ENCODE measurements around the gene ACBD4. TPM values are rescaled to one million over a fixed set of nuclear protein-coding genes. Genes with fewer than 3 reads are reported as not detected.

Gene ACBD4
- total RNA-seq, 1 donor from 2014 or later = 7.1 TPM

- no peak for DNase-seq
These were observed 1.5 kb downstream of the ACBD4 start for GRCh38 chr17:45136846-45137560.

- no peak for DNase-seq
These were observed 2.2 kb downstream of the ACBD4 start for GRCh38 chr17:45137561-45138305.

- no peak for DNase-seq
These were observed 3.5 kb downstream of the ACBD4 start for GRCh38 chr17:45138911-45139532.

GRCh38 chr17:45139533-45139920 lies 4.0 kb downstream of the ACBD4 start:
- no peak for DNase-seq

- DNase-seq = no peak
These were observed 7.7 kb downstream of the ACBD4 start for GRCh38 chr17:45143094-45143670.

- DNase-seq = peak; percentile 91
These were observed 8.3 kb downstream of the ACBD4 start for GRCh38 chr17:45143767-45144198.

GRCh38 chr17:45144199-45145034 lies 8.9 kb downstream of the ACBD4 start:
- peak; percentile 72 for DNase-seq

- DNase-seq = no peak
These were observed 9.5 kb downstream of the ACBD4 start for GRCh38 chr17:45145035-45145389.

- DNase-seq = no peak
These were observed 10.7 kb downstream of the ACBD4 start for GRCh38 chr17:45146166-45146565.

GRCh38 chr17:45146592-45146889 lies 11.1 kb downstream of the ACBD4 start:
- DNase-seq = no peak

- peak; percentile 90 for DNase-seq
These were observed 11.5 kb downstream of the ACBD4 start for GRCh38 chr17:45146890-45147580.

- DNase-seq = peak; percentile 98
These were observed 12.2 kb downstream of the ACBD4 start for GRCh38 chr17:45147581-45148182.

- DNase-seq = peak; percentile 100
These were observed 12.9 kb downstream of the ACBD4 start, which contains the start of gene HEXIM1 for GRCh38 chr17:45148183-45149036. Gene HEXIM1 (plus strand): TSS chr17:45148475. CDS start chr17:45149191, 716 bp downstream.

GRCh38 chr17:45149037-45149668 lies 13.7 kb downstream of the ACBD4 start:
- DNase-seq = peak; percentile 97

- DNase-seq = peak; percentile 83
These were observed 14.5 kb downstream of the ACBD4 start for GRCh38 chr17:45149669-45150664.

GRCh38 chr17:45150911-45151809 lies 15.7 kb downstream of the ACBD4 start:
- peak; percentile 63 for DNase-seq

- DNase-seq = no peak
These were observed 19.5 kb downstream of the ACBD4 start for GRCh38 chr17:45155029-45155428.
